ENCODE data around the gene IL36B.

IL36B gene

GRCh38 chr2:113050921-113051895, 1.5 kb downstream of the IL36B start:
- DNase-seq = no peak

GRCh38 chr2:113046465-113046864, 6.2 kb downstream of the IL36B start:
- no peak for DNase-seq

- DNase-seq = no peak
These were observed 10.8 kb downstream of the IL36B start for GRCh38 chr2:113041871-113042270.

GRCh38 chr2:113039719-113040118, 12.9 kb downstream of the IL36B start:
- DNase-seq = no peak

- no peak for DNase-seq
These were observed 13.5 kb downstream of the IL36B start for GRCh38 chr2:113039158-113039557.

- DNase-seq = no peak
These were observed 14.4 kb downstream of the IL36B start for GRCh38 chr2:113038291-113038690.

- DNase-seq = no peak
These were observed 15.9 kb downstream of the IL36B start for GRCh38 chr2:113036763-113037162.

- no peak for DNase-seq
These were observed 18.7 kb downstream of the IL36B start for GRCh38 chr2:113034016-113034415.

- no peak for DNase-seq
These were observed 19.9 kb downstream of the IL36B start for GRCh38 chr2:113032737-113033136.

- no peak for DNase-seq
These were observed 24.6 kb downstream of the IL36B start for GRCh38 chr2:113028112-113028511.

- DNase-seq = no peak
These were observed 25.0 kb downstream of the IL36B start for GRCh38 chr2:113027691-113028090.

- no peak for DNase-seq
These were observed 26.9 kb downstream of the IL36B start for GRCh38 chr2:113025737-113026136.

- DNase-seq = no peak
These were observed 27.9 kb downstream of the IL36B start for GRCh38 chr2:113024764-113025163.

GRCh38 chr2:113021312-113021711, 31.4 kb downstream of the IL36B start:
- no peak for DNase-seq

GRCh38 chr2:113018509-113018908, 34.2 kb downstream of the IL36B start:
- no peak for DNase-seq

GRCh38 chr2:113015655-113016054, 37.0 kb downstream of the IL36B start:
- no peak for DNase-seq

GRCh38 chr2:113015042-113015441, 37.6 kb downstream of the IL36B start:
- no peak for DNase-seq

- no peak for DNase-seq
These were observed 38.6 kb downstream of the IL36B start for GRCh38 chr2:113014067-113014466.

- no peak for DNase-seq
These were observed 39.4 kb downstream of the IL36B start for GRCh38 chr2:113013336-113013661.

- DNase-seq = no peak
These were observed 40.0 kb downstream of the IL36B start for GRCh38 chr2:113012436-113013335.

- no peak for DNase-seq
These were observed 41.6 kb downstream of the IL36B start for GRCh38 chr2:113011108-113011507.

GRCh38 chr2:113010088-113010487, 42.6 kb downstream of the IL36B start:
- DNase-seq = no peak

GRCh38 chr2:113009622-113010021, 43.0 kb downstream of the IL36B start:
- no peak for DNase-seq

GRCh38 chr2:113007250-113007649, 45.4 kb downstream of the IL36B start:
- no peak for DNase-seq

Measured in 8988T (cell line).